Activated T-cell treated with anti-CD3 and anti-CD28 coated beads for 48 hours (primary cell): ENCODE measurements around the gene CAST.

Experiments used
- DNase-seq: peaks from one replicate; pipeline ENCODE4 v3.0.0-alpha.2; 2020; ENCODE audit warnings: low read depth

Gene CAST

GRCh38 chr5:96821260-96821916 lies 159.2 kb downstream of the CAST start:
- DNase-seq: no peak

GRCh38 chr5:96822686-96823459 lies 160.7 kb downstream of the CAST start:
- DNase-seq: no peak

- DNase-seq: no peak
Measured at GRCh38 chr5:96823900-96824380, 161.8 kb downstream of the CAST start.
